NCI-H82 treated with DMSO at 0.1 percent for 48 hours (cell line): ENCODE measurements around the gene PXN.

Experiments
- DNase-seq: peaks from one replicate; lab custom pipeline; 2025; ENCODE audit not compliant: unreplicated experiment; lab: John Stamatoyannopoulos, UW

Gene PXN

GRCh38 chr12:120265473-120266179, at the start of gene PXN:
PXN (minus strand) TSS chr12:120265730; CDS start chr12:120265629, 101 bp downstream.
- DNase-seq, result peak; percentile 32

GRCh38 chr12:120314220-120314619, 48.7 kb upstream of the PXN start:
- DNase-seq, result no peak

- peak; percentile 92 for DNase-seq
These were observed 36.7 kb upstream of the PXN start, which contains the start of gene SIRT4 for GRCh38 chr12:120301962-120302815. SIRT4 (plus strand) TSS chr12:120302321; CDS start chr12:120303562, 1,241 bp downstream.

- peak; percentile 97 for DNase-seq
These were observed 27.4 kb upstream of the PXN start, which contains the start of gene RNU4-1 for GRCh38 chr12:120292661-120293531. RNU4-1 (minus strand) TSS chr12:120293237.

GRCh38 chr12:120292411-120292660, 26.8 kb upstream of the PXN start:
- DNase-seq, result no peak

DNA sequence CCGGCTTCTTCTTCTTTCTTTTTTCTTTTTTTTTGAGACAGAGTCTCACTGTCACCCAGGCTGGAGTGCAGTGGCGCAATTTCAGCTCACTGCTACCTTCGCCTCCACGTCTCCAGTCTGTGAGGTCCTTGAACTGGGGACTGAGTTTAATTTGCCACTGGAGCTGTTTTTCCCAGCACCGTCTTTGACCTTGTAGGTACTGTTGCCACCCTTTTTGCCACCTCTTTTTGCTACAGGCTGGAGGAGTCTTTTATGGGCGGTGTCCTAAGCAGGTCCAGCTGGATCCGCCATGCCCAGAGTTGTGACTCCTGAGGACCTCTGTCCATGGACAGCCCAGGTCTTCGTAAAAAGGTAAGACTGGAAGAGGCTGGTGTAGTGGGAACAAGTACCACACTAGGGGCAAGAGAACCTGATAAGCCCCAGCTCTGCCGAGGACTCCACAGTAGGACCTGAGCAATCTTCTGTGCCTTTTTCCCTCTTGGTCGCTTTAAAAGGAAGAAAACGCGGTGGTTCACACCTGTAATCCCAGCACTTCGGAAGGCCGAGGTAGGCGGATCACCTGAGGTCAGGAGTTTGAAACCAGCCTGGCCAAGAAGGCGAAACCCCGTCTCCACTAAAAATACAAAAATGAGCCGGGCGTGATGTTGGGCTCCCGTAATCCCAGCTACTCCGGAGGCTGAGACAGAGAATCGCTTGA, 25.2 kb upstream of the PXN start:
- DNase-seq, result no peak

- no peak for DNase-seq
These were observed 22.0 kb upstream of the PXN start for GRCh38 chr12:120287491-120287890.

GRCh38 chr12:120286768-120287490, 21.4 kb upstream of the PXN start:
- no peak for DNase-seq

- no peak for DNase-seq
These were observed 18.9 kb upstream of the PXN start for GRCh38 chr12:120284381-120284780.

GRCh38 chr12:120283318-120283717, 17.8 kb upstream of the PXN start:
- no peak for DNase-seq

- DNase-seq, result no peak
These were observed 12.9 kb upstream of the PXN start for GRCh38 chr12:120278137-120279069.

GRCh38 chr12:120276734-120277133, 11.2 kb upstream of the PXN start:
- DNase-seq, result no peak

- no peak for DNase-seq
These were observed 2.2 kb upstream of the PXN start for GRCh38 chr12:120267736-120268135.

DNA sequence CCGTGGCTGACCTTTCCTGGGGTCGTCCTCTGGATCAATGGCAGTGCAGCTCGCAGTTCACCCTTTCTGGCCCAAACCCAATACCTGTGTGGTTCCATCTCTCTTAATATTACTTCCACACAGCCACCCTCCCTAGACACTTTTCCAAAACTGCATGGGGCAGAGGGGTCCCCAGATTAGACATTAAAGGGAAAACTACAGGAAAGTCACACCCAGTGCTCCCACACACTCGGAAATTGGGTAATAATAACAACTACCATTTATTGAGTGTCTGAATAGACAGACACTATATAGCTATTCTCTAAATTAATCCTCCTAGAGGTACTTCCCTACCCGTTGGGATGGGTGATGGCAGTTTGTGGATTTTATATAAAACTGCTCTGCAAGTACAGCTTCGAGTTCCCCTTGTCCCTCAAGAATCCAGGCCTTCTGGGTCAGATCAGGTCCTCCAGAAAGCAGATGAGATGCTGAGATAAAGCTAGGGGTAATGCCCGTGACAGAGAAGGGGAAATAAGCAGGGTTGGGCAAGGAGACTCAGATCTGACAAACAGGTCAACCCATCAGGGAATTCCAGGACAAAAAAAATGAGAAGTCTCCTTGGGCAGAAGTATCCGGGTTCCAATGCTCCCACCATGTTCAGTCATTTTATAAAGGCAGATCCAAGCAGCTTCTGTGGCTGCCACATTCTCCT, 795 bp upstream of the PXN start:
- DNase-seq, result no peak

DNA sequence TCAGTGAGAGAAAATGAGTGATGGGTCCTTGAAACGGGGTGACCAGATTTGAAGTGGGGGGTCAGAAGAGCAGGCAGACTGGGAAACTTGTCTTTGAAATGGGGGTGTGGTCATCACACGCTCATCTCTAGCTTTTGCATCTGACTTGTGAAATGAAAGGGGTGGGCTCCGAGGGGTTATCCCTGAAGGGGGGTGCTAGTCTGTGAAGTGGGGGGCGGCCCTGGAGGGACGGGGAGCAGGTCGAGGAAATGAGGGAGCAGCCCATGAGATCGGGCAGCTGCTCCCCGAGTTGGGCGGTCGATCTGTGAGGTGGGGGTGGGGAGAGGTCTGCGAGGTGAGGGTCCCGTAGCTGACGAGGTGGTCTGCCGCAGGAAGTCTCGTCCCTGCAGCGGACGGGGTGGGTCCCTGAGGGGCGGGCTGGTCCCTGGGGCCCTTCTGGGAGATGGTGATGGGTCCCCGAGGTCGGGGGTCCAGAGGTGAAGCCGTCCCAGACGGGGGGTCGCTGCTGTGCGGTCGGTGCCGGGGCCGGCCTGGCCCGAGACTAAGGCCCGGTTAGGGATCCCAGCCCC, 542 bp downstream of the PXN start:
- no peak for DNase-seq

DNA sequence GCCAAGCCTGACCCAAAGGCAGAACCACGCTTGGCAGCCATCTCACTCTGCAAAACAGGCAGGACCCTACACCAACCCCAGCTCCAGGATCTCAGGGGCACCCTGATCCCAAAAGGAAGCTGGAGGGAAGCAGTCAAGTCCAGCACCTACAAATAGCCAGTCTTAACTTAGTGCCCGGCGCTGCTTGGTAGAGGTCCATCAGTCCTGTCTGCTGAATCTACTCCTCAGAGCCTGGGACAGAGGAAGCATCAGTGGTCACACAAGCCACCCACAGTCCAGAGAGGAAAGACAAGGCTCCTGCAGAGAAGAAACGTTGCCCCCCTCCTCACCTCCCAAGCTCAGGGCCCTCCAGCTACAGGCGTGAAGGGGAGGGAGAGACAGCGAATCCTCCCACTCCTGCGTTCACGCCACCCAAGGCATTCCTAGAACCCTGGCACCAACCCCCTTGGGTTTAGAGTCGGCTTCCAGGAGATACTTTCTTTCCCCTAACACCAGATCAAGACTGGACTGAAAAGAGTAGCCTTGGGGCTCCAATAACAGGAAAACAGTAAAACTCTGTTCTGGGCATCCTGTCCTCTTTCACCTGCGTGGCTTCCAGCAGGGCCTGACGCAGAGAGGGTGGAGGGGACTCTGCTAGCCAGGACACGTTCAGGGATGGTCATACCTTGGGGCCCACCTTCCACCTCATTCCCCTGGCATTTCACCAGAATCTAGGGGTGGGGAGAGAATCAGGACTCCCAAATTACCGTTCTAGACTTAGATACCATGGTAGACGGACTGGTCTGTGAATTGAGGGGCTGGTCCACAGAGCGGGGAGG, 1.2 kb downstream of the PXN start:
- no peak for DNase-seq

GRCh38 chr12:120263748-120264085, 1.8 kb downstream of the PXN start:
- no peak for DNase-seq
